ENCODE data around the gene NFIX. TPM values are rescaled to one million over a fixed set of nuclear protein-coding genes. Genes with fewer than 3 reads are reported as not detected.

The NFIX gene
- total RNA-seq, 1 experiment from 2014 or later: 144 TPM

GRCh38 chr19:12995596-12996405, 526 bp downstream of the NFIX start:
- Histone ChIP-seq H3K4me3 (ENCODE audit: low read depth in 2 of 2, low read length in 2 of 2) (peak overlapping the region; percentile 49 to 58), H3K9me3 (ENCODE audit: control insufficient read depth, insufficient read depth, low read depth, low read length) (no peaks in the 10 kb centered on the region), H3K27me3 (ENCODE audit: control insufficient read depth, insufficient read depth, low read length) (no peaks in the 10 kb centered on the region), H3K36me3 (ENCODE audit: control insufficient read depth, insufficient read depth, low read length) (no peaks in the 10 kb centered on the region), H3K4me1 (ENCODE audit: control insufficient read depth, insufficient read depth, low read length) (peaks cover 19% of the 10 kb centered on the region), H3K27ac (ENCODE audit: low read length) (peak overlapping the region; percentile 83)
- in situ Hi-C loops (cut with HindIII; ENCODE audit: low pct_unique_long_range_greater_than_20kb, low sequenced_read_pairs): no loop called here
- intact Hi-C loops (cut with micrococcal nuclease; ENCODE audit: unreplicated experiment): no loop called here
- ATAC-seq (peak; percentile 54), DNase-seq (ENCODE audit: low read depth, low spot score) (no peak)
- CTCF ChIA-PET: no interaction called here
- TF ChIP-seq SIN3A (IDR thresholded peaks at IDR 0.05; ENCODE audit: borderline replicate concordance, insufficient read depth, low read depth, low read length) (no peak), TCF7L2 (IDR thresholded peaks at IDR 0.05; ENCODE audit: low read depth, low read length) (no peak), REST (IDR thresholded peaks at IDR 0.05; ENCODE audit: insufficient read depth in 1 of 2, low read depth in 2 of 2, low read length in 1 of 2) (no peak), CTCF (IDR thresholded peaks at IDR 0.05) (no peak), POLR2AphosphoS5 (IDR thresholded peaks at IDR 0.05; ENCODE audit: low read depth, low read length) (no peak)
- POLR2A ChIA-PET: interaction anchor here (0.6 kb wide), 1 partner anchor 121 kb away, joined by 3 read pairs; the partner anchor contains the start of gene TRMT1
- BruUV-seq (replicated peaks): no TSS peak

- H3K27ac ChIP-seq (ENCODE audit: low read length): peak overlapping the region; percentile 83
- in situ Hi-C loops (cut with HindIII; ENCODE audit: low pct_unique_long_range_greater_than_20kb, low sequenced_read_pairs) (no loop called here), intact Hi-C loops (cut with micrococcal nuclease; ENCODE audit: unreplicated experiment) (no loop called here)
- ATAC-seq: peak; percentile 78
- TF ChIP-seq TCF7L2 (IDR thresholded peaks at IDR 0.05; ENCODE audit: low read depth, low read length) (no peak), REST (IDR thresholded peaks at IDR 0.05; ENCODE audit: insufficient read depth in 1 of 2, low read depth in 2 of 2, low read length in 1 of 2) (no peak), SIN3A (IDR thresholded peaks at IDR 0.05; ENCODE audit: borderline replicate concordance, insufficient read depth, low read depth, low read length) (no peak), CTCF (IDR thresholded peaks at IDR 0.05) (no peak), POLR2AphosphoS5 (IDR thresholded peaks at IDR 0.05; ENCODE audit: low read depth, low read length) (no peak)
- no peaks in the 10 kb centered on the region for H3K9me3 ChIP-seq (ENCODE audit: control insufficient read depth, insufficient read depth, low read depth, low read length)
- CTCF ChIA-PET: no interaction called here
- POLR2A ChIA-PET: no interaction called here
- peak overlapping the region; percentile 49 to 58 for H3K4me3 ChIP-seq (ENCODE audit: low read depth in 2 of 2, low read length in 2 of 2)
- no peaks in the 10 kb centered on the region for H3K36me3 ChIP-seq (ENCODE audit: control insufficient read depth, insufficient read depth, low read length)
- H3K27me3 ChIP-seq (ENCODE audit: control insufficient read depth, insufficient read depth, low read length): no peaks in the 10 kb centered on the region
- no TSS peak for BruUV-seq (replicated peaks)
- peaks cover 19% of the 10 kb centered on the region for H3K4me1 ChIP-seq (ENCODE audit: control insufficient read depth, insufficient read depth, low read length)
- DNase-seq (ENCODE audit: low read depth, low spot score): no peak
Observed at GRCh38 chr19:12996406-12997094, 1.3 kb downstream of the NFIX start.

Measured in Panc1 (cell line).